K562 (cell line): ENCODE results near the gene HOXA11. TPM values are rescaled to one million over a fixed set of nuclear protein-coding genes. Genes with fewer than 3 reads are reported as not detected.

Experiments
- CXXC5 ChIP-seq: fragments of 250-450 bp; sonication (Bioruptor Pico); IDR thresholded peaks from 2 replicates; pipeline ENCODE4 v1.8.0; 2022; ENCODE audit warnings: inconsistent platforms, mild to moderate bottlenecking, moderate library complexity
- EHMT2 ChIP-seq: fragments of 450-650 bp; IDR thresholded peaks from 2 replicates; pipeline ENCODE4 v1.6.1; 2018; ENCODE audit warnings: antibody characterized with exemption
- FIP1L1 ChIP-seq: fragments of 200-400 bp; formaldehyde crosslinking; IDR thresholded peaks from 2 replicates; pipeline ENCODE4 v1.6.1; 2018; ENCODE audit warnings: mild to moderate bottlenecking, low read depth, low read length; ENCODE audit not compliant: poor library complexity, severe bottlenecking
- IRF2 ChIP-seq: sonication (generic); formaldehyde crosslinking; IDR thresholded peaks from 2 replicates; pipeline ENCODE4 v1.8.1; 2022; ENCODE audit warnings: mild to moderate bottlenecking, missing genetic modification reagents
- MYBL2 ChIP-seq, 2 experiments: fragments of 450-650 bp in 1 of 2; sonication (generic) in 1 of 2; formaldehyde crosslinking in 1 of 2; IDR thresholded peaks; 2 replicates each; pipeline versions ENCODE4 v1.6.1 to v1.8.1; 2017 to 2022; ENCODE audit warnings: borderline replicate concordance in 1 of 2, inconsistent platforms in 1 of 2, low read depth in 1 of 2, mild to moderate bottlenecking in 1 of 2, missing genetic modification reagents in 1 of 2, moderate library complexity in 1 of 2
- RB1 ChIP-seq: fragments of 450-650 bp; IDR thresholded peaks from 2 replicates; pipeline ENCODE4 v1.6.1; 2017; ENCODE audit warnings: low read depth, mild to moderate bottlenecking
- RBBP5 ChIP-seq: fragments of 200-600 bp; sonication (generic); IDR thresholded peaks from 2 replicates; pipeline ENCODE4 v1.6.1; 2012; ENCODE audit warnings: borderline replicate concordance, mild to moderate bottlenecking, low read length, control low read depth, inconsistent platforms; ENCODE audit not compliant: insufficient read depth, poor library complexity, severe bottlenecking
- TSC22D4 ChIP-seq: fragments of 450-650 bp; IDR thresholded peaks from 2 replicates; pipeline ENCODE4 v1.6.1; 2016; ENCODE audit warnings: missing genetic modification characterization, missing biosample characterization, control low read depth
- XRCC3 ChIP-seq: fragments of 450-650 bp; IDR thresholded peaks from 2 replicates; pipeline ENCODE4 v1.6.1; 2017; ENCODE audit warnings: mild to moderate bottlenecking, moderate library complexity
- ZNF668 ChIP-seq: fragments of 250-450 bp; sonication (Bioruptor Pico); IDR thresholded peaks from 2 replicates; pipeline ENCODE4 v1.8.0; 2022; ENCODE audit warnings: mild to moderate bottlenecking, inconsistent platforms
- polyA plus RNA-seq, 8 experiments: library from polyadenylated mRNA; depleted of rRNA in 4 of 8; stranded (reverse) in 5 of 8; unstranded in 3 of 8; fragments of >200 nt; fragmentation: Nextera tagmentation in 2 of 8; fragmentation: Illumina TruSeq in 1 of 8; extraction: Ambion mirVana in 2 of 8; extraction: Trizol in 1 of 8; gene quantifications; 2 replicates each; pipeline versions ENCODE4 v1.2.1 to v1.2.3, GENCODE V29; 2011 to 2014; ENCODE audit warnings: inconsistent platforms in 1 of 8, missing spikeins in 1 of 8
- total RNA-seq, 7 experiments: library from RNA; depleted of rRNA in 6 of 7; stranded (reverse); fragments of >200 nt in 6 of 7; fragmentation: Illumina TruSeq in 2 of 7; extraction: Trizol in 2 of 7; gene quantifications; 2 replicates each; pipeline versions ENCODE4 v1.2.1 to v1.2.3, GENCODE V29; 2011 to 2021; ENCODE audit warnings: low replicate concordance in 1 of 7
- TF ChIP-seq, protein P1 (sequence below): sonication (generic); formaldehyde crosslinking; IDR thresholded peaks from 2 replicates; pipeline ENCODE4 v1.5.0; 2020; ENCODE audit warnings: missing genetic modification reagents
- TF ChIP-seq, protein P2 (sequence below): IDR thresholded peaks from 2 replicates; pipeline ENCODE4 v1.6.1; 2012; ENCODE audit warnings: low read depth, low read length, improper control_type of control experiment, borderline replicate concordance
- TF ChIP-seq, protein P3 (sequence below): sonication (generic); formaldehyde crosslinking; IDR thresholded peaks from 2 replicates; pipeline ENCODE4 v1.8.1; 2022; ENCODE audit warnings: missing genetic modification reagents
- TF ChIP-seq, protein P4 (sequence below): fragments of 200-800 bp; sonication (Bioruptor generic); IDR thresholded peaks from 2 replicates; pipeline ENCODE4 v1.6.1; 2017; ENCODE audit warnings: missing genetic modification characterization, missing compliant biosample characterization
- TF ChIP-seq, protein P5 (sequence below): fragments of 250-450 bp; sonication (Bioruptor Pico); IDR thresholded peaks from 2 replicates; pipeline ENCODE4 v1.4.0; 2020; ENCODE audit warnings: borderline replicate concordance
- TF ChIP-seq, protein P6 (sequence below): fragments of 250-450 bp; sonication (Bioruptor Pico); IDR thresholded peaks from 2 replicates; pipeline ENCODE4 v1.4.0; 2020; ENCODE audit warnings: mild to moderate bottlenecking, moderate library complexity

HOXA11 gene
- total and polyA plus RNA-seq, 9 of the 15 experiments (the other 6 are each of a cell fraction or from before 2014, with no cell fraction given): not detected

DNA sequence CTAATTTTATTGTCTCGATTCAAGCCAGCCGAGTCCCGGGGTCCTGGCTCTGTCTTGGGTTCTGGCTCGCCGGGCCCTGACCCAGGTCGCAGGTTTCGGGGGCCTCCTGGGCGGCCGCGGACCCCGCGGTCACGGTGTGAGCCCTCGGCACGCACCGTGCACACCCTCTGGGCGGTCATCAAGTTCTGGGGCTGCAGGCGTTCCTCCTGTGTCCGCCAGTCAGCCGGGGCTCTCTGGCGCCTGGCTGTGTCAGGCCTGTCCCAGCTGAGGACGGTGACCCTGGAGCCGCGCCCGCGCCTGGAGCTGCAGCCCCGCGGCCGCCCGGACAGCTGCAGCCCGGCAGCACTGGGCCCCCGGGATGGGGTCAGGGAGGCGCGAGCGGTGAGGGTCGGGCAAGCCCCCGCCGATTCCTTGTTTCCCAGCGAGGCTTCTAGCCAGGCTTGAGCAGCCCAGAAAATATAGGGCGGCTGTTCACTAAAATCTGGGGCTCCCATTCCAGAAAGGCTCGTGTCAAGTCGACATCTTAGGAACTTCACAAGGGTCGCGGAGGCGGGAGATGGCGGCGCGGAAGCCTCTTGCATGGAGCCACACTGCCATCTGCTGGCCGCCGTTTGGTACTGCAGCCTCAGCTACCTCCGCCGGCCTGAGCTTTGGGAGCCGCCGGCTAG lies 24.4 kb downstream of the HOXA11 start (continued):
- TF ChIP-seq, protein P1, sequence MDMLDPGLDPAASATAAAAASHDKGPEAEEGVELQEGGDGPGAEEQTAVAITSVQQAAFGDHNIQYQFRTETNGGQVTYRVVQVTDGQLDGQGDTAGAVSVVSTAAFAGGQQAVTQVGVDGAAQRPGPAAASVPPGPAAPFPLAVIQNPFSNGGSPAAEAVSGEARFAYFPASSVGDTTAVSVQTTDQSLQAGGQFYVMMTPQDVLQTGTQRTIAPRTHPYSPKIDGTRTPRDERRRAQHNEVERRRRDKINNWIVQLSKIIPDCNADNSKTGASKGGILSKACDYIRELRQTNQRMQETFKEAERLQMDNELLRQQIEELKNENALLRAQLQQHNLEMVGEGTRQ (CRISPR knock-in tag): no peak
- TF ChIP-seq MYBL2 (IDR thresholded peaks at IDR 0.05; ENCODE audit: low read depth) (no peak), MYBL2 (CRISPR knock-in tag; IDR thresholded peaks at IDR 0.05; ENCODE audit: borderline replicate concordance) (no peak), RBBP5 (no peak), FIP1L1 (no peak), CXXC5 (CRISPR knock-in tag) (peak; percentile 2; the same call in 1 of the 2 replicates), XRCC3 (no peak), EHMT2 (no peak), RB1 (peak; percentile 88), TSC22D4 (tag) (no peak), IRF2 (CRISPR knock-in tag) (no peak), ZNF668 (CRISPR knock-in tag) (no peak)
- TF ChIP-seq, protein P2, sequence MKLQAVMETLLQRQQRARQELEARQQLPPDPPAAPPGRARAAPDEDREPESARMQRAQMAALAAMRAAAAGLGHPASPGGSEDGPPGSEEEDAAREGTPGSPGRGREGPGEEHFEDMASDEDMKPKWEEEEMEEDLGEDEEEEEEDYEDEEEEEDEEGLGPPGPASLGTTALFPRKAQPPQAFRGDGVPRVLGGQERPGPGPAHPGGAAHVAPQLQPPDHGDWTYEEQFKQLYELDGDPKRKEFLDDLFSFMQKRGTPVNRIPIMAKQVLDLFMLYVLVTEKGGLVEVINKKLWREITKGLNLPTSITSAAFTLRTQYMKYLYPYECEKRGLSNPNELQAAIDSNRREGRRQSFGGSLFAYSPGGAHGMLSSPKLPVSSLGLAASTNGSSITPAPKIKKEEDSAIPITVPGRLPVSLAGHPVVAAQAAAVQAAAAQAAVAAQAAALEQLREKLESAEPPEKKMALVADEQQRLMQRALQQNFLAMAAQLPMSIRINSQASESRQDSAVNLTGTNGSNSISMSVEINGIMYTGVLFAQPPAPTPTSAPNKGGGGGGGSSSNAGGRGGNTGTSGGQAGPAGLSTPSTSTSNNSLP: no peak
- TF ChIP-seq, protein P3, sequence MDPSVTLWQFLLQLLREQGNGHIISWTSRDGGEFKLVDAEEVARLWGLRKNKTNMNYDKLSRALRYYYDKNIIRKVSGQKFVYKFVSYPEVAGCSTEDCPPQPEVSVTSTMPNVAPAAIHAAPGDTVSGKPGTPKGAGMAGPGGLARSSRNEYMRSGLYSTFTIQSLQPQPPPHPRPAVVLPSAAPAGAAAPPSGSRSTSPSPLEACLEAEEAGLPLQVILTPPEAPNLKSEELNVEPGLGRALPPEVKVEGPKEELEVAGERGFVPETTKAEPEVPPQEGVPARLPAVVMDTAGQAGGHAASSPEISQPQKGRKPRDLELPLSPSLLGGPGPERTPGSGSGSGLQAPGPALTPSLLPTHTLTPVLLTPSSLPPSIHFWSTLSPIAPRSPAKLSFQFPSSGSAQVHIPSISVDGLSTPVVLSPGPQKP (CRISPR knock-in tag): no peak
- TF ChIP-seq, protein P4, sequence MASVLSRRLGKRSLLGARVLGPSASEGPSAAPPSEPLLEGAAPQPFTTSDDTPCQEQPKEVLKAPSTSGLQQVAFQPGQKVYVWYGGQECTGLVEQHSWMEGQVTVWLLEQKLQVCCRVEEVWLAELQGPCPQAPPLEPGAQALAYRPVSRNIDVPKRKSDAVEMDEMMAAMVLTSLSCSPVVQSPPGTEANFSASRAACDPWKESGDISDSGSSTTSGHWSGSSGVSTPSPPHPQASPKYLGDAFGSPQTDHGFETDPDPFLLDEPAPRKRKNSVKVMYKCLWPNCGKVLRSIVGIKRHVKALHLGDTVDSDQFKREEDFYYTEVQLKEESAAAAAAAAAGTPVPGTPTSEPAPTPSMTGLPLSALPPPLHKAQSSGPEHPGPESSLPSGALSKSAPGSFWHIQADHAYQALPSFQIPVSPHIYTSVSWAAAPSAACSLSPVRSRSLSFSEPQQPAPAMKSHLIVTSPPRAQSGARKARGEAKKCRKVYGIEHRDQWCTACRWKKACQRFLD (CRISPR knock-in tag): no peak
- TF ChIP-seq, protein P5, sequence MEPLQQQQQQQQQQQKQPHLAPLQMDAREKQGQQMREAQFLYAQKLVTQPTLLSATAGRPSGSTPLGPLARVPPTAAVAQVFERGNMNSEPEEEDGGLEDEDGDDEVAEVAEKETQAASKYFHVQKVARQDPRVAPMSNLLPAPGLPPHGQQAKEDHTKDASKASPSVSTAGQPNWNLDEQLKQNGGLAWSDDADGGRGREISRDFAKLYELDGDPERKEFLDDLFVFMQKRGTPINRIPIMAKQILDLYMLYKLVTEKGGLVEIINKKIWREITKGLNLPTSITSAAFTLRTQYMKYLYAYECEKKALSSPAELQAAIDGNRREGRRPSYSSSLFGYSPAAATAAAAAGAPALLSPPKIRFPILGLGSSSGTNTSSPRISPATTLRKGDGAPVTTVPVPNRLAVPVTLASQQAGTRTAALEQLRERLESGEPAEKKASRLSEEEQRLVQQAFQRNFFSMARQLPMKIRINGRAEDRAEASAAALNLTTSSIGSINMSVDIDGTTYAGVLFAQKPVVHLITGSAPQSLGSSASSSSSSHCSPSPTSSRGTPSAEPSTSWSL (CRISPR knock-in tag): 0 out of 2 replicates have a peak, but pooled peaks have one; percentile 18
- TF ChIP-seq, protein P6, sequence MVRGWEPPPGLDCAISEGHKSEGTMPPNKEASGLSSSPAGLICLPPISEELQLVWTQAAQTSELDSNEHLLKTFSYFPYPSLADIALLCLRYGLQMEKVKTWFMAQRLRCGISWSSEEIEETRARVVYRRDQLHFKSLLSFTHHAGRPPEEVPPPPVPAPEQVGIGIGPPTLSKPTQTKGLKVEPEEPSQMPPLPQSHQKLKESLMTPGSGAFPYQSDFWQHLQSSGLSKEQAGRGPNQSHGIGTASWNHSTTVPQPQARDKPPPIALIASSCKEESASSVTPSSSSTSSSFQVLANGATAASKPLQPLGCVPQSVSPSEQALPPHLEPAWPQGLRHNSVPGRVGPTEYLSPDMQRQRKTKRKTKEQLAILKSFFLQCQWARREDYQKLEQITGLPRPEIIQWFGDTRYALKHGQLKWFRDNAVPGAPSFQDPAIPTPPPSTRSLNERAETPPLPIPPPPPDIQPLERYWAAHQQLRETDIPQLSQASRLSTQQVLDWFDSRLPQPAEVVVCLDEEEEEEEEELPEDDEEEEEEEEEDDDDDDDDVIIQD: no peak
